Left ventricle myocardium superior (tissue), 1 donor: ENCODE data around the gene DNM1. TPM values are rescaled to one million over a fixed set of nuclear protein-coding genes. Genes with fewer than 3 reads are reported as not detected.

Source experiments
- ATAC-seq: fragments of 200-7000 bp; cut with Tn5 transposase; one replicate; pipeline ENCODE4 v1.9.1; 2020; ENCODE audit warnings: mild to moderate bottlenecking, moderate library complexity
- DNase-seq: peaks from one replicate; pipeline ENCODE4 v3.0.0-alpha.2; 2020
- intact Hi-C: fragments of 100-400 bp; cut with micrococcal nuclease; formaldehyde crosslinking; loops from one replicate; pipeline ENCODE4 v1.11.0; 2022
- microRNA-seq: library from miRNA; unstranded; fragments of <30 nt; microRNA quantifications from one replicate; pipeline ENCODE4 v1.2.0, GENCODE V29; 2020; ENCODE audit warnings: borderline number of aligned reads
- total RNA-seq: library from RNA; stranded (reverse); fragmentation: NEBNext Ultra II Directional; extraction: Animal tissue kit (Norgen Biotek cat#: 25700); gene quantifications from one replicate; pipeline ENCODE4 v1.2.1, GENCODE V29; 2021
- donor health status: DM: no; HTN: yes; CAD: no; lungs with severe emphysema.

The DNM1 gene
- total RNA-seq, 1 donor from 2014 or later, result 5.4 TPM

DNA sequence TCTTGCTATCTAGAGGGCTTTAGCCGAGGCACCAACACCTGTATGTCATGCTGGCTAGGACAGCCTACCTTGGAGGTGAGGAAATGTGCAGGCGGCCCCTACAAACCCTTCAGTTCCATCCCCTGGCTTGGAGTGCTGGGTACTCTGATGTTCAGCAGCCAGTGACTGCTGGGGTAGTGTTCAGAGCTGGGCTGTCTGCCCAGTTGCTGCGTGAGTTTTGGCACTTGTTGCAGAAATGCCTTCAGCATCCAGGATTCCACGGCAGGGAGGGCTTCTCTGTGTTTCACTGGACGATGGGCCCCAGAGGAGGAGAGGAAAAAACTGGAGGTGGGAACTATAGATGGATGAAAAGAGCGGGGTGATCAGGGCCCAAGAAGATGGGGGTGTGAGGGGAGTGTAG, 83.3 kb downstream of the DNM1 start:
- peak; percentile 79 for DNase-seq
- peak; percentile 89 for ATAC-seq

DNA sequence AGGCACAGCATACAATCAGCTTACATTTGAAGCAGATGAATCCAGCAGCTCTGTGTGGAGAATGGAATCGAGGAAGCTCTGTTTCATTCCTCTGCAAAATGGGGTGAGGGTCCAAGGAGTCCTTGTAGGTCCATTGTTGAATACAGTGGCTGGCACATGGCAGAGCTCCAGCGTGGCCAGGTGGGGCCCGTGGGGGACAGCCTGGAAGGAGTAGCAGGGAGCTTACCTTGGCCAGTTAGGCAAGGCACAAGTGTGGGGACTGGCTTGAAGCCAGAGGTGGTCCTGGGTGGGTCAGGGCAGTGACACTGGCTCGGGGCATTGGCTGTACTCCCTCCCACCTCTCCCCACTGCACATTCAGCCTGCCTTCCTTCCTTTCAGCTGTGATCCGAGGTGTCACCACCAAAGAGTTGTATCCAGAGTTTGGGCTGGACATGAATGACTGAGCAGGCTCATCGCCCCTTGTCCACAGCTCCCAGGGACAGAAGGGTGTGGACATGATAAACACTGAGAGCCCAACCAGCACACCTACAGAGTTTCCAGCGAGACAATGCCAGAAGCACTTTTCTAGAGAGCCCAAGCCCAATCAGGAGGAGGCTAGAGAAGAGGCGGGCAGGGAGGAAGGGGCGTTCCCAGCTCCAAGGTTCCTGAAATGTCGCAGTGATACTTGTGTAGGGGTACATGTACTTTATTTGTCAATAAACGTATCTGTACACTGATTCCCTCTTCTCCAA, 85.3 kb downstream of the DNM1 start:
- no peak for ATAC-seq
- DNase-seq, result no peak
- intact Hi-C loops, result no loop called here

More for the DNA sequence above, 83.3 kb downstream of the DNM1 start:
- intact Hi-C loops, result no loop called here

DNA sequence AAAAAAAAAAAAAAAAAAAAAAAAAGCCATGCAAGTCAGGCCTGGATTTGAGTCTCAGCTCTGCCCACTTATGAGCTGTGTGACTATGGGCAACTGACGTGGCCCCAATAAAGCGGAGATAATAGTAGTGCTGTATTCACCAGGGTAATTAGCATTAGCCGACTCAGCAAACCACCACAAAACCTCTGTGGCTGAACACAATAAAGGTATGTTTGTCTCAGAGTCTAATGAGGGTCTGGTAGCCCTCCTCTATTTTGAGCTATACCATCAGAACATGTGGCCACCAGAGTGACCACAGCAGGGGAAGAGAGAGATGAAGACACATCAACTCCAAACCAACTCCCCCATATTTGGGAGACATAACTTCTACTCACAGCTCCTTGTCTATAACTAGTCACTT, 88.8 kb downstream of the DNM1 start:
- ATAC-seq, result no peak
- intact Hi-C loops, result no loop called here
- no peak for DNase-seq

DNA sequence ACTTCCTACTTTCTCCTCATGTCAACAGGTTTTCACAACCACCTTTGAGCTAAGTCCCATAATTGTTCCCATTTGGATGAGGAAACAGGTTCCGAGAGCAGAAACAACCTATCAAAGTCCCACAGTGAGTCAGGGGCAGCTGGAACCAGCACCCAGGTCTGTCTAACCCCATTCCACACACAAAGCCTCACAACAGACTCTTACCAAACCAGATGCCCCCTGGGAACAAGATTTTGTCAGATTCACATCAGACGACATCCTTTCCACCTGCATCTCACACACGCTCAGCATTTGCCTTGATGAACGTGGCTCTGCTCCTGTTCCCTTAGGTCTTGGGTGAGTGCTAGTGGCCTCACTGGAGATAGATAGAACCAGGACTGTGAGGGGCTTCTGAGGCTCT, 89.9 kb downstream of the DNM1 start:
- intact Hi-C loops, result no loop called here
- DNase-seq (no peak), ATAC-seq (no peak)

DNA sequence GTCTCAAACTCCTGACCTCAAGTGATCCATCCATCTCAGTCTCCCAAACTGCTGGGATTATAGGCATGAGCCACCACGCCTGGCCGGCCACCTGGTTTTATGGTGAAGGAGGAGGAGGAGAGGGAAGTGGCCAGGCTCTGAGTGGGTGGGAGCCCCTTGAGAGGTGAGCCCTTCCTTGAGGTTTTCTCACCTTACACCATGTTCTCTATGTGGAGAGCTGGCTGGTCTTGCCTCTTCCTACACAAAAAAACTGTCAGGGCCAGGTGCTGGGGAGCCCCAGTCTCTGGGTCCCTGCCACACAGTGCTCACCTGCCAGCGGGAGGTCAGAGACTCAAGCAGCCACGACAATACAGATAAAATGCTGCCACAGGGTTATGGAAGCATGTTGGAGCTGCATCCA, 91.0 kb downstream of the DNM1 start:
- intact Hi-C loops, result no loop called here
- no peak for DNase-seq
- ATAC-seq, result no peak

DNA sequence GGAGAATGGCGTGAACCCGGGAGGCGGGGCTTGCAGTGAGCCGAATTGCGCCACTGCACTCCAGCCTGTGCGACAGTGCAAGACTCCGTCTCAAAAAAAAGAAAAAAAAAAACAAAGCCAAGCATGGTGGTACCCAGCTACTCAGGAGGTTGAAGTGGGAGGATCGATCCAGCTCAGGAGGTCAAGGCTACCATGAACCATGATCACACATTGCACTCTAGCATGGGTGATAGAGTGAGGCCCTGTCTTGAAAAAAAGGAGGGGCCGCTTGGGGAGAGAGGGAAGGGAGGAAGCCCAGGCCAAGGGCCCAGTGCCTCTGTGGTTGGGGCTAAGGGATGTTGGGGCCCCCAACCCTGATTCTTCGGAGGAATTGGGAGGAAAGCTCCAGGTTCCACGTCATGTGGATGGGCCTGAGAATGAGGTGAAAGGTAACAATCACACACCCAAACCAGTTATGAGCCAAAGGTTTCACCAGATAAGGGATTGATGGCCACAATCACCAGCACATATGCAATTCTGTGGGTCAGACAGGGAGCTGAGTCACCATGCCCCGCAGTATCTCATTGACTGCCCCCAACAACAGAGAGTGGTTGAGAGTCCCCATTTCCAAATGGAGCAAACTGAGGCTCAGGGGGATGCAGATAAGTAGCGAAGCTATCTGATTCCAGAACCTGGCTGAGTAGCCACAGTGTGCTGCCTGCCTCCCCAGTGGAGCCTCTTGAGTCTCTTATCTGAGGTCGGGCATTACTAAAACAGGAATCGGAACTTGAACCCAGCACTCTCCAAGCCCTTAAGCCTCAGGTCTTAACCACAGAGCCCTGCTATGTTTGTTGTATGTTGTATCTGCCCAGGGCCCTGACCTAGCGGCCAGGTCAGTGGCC, 93.4 kb downstream of the DNM1 start:
- no peak for ATAC-seq
- intact Hi-C loops, result no loop called here
- DNase-seq, result no peak

DNA sequence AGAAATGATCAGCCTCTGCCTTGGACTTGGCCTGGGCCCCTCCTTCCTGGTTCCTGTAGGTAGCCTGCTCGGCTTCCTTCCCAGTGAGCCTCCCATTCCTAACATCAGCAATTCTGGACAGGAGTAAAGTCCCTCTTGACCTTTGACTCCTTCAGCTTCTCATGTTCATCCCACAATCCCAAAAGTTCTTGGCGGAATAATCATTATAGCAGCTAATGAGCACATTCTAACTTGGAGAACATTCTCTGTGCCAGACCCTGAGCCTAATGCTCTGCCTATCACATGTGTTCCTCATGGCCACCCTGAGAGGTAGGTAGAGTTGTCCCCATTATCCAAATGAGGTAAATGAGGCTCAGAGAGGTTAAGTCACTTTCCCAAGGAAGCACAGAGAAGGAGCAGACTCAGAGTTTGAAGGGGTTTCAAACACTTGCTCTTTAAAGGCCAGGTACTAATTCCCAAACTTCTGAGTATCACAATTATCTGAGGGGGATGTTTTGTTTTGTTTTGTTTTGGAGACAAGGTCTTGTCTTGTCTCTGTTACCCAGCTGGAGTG, 94.1 kb downstream of the DNM1 start:
- intact Hi-C loops, result no loop called here
- ATAC-seq (no peak), DNase-seq (no peak)

DNA sequence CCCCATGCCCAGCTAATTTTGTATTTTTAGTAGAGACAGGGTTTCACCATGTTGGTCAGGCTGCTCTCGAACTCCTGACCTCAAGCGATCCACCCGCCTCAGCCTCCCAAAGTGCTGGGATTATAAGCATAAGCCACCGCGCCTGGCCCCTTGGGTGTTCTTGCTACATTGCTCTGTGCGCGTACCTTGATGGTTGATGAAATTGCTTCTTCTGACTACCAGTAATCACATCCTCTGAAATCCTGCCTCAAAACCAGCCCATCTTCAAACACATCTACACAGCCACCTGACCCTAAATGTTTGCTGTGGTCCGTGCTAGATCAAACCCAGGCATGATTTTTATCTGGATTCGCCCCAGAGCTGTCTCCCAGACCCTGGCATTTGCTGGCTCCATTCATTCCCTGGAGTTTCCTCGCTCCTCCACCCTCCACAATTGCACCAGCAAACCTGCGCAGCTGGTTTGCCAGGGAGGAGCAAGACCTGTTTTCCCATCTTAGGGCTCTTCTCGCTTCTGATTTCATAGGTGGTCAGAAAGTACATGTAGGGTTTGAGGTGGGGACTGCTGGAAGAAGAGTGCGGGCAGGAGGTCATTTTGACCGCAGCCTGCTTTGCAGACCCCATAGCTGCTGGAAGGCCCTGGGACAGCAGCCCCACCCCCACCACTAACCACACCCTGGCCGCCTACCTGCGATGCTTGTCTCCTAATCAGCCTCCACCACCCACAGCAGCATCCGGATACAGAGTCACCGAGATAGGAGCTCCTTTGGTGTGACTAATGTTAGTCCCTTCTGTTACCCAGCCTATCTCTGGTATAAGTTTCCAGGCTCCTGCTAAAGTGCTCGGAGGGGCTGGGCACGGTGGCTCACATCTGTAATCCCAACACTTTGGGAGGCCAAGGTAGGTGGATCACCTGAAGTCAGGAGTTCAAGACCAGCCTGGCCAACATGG, 95.6 kb downstream of the DNM1 start:
- DNase-seq (no peak), ATAC-seq (no peak)
- intact Hi-C loops, result no loop called here

DNA sequence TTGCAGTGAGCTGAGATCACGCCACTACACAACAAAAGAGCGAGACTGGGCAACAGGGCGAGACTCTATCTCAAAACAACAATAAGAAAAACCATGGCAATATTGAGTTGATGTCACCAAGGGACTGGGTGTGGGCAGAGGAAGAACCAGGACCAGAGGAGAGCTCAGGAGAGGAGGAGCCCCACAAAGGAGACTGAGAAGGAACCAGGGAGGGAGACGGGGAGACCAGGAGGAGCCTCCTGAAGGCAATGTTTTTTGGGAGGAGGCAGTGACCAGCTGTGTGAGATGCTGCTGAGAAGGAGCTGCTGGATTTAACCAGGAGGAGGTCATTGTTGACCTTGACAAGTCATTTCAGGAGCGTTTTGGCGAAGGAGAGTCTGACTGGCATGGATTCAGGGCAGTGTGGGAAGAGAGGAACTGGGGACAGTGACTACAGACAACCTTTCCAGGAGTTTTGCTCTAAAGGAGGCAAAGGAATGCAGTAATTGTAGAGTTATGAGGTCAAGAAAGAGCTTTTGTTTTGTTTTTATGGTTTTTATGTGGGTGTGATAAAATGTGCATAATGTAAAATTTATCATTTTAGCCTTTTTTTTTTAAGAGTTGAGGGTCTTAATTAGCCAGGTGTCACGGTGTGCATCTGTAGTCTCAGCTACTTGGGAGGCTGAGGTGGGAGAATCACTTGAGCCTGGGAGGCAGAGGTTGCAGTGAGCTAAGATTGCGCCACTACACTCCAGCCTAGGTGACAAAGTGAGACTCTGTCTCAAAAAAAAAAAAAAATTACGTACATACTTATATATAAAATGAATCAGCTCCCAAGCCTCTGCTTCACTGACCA, 101.2 kb downstream of the DNM1 start:
- intact Hi-C loops, result no loop called here
- peak; percentile 57 for ATAC-seq
- no peak for DNase-seq

Small RNA genes lying within 50 kb of the gene (microRNA-seq; reads per million reads assigned to microRNA genes)
- gene MIR199B (623 reads per million, percentile 69 among the genes with 10 or more reads in this experiment), gene MIR3154 (not detected)

Other genes with a start within 250 kb of the DNM1 start
- 21.6 TPM for gene EEIG1, start 222.4 kb upstream of the DNM1 start, total RNA-seq
- gene NAIF1, start 136.1 kb upstream of the DNM1 start, total RNA-seq, result 4.7 TPM
- 4.8 TPM for gene SLC25A25, start 135.1 kb upstream of the DNM1 start, total RNA-seq
- gene PTGES2, start 75.7 kb upstream of the DNM1 start, total RNA-seq, result 157 TPM
- 0.32 TPM for gene LCN2, start 53.9 kb upstream of the DNM1 start, total RNA-seq
- 41.7 TPM for gene BBLN, start 43.1 kb upstream of the DNM1 start, total RNA-seq
- gene CIZ1, start 11.8 kb upstream of the DNM1 start, total RNA-seq, result 76.6 TPM
- 83.5 TPM for gene GOLGA2, start 72.6 kb downstream of the DNM1 start, total RNA-seq
- 16.2 TPM for gene SWI5, start 72.9 kb downstream of the DNM1 start, total RNA-seq
- 41.4 TPM for gene TRUB2, start 119.1 kb downstream of the DNM1 start, total RNA-seq
- gene COQ4, start 119.5 kb downstream of the DNM1 start, total RNA-seq, result 30.7 TPM
- 19.4 TPM for gene SLC27A4, start 137.1 kb downstream of the DNM1 start, total RNA-seq
- 51.6 TPM for gene URM1, start 168.0 kb downstream of the DNM1 start, total RNA-seq
- gene CERCAM, start 217.5 kb downstream of the DNM1 start, total RNA-seq, result 7.0 TPM